Stomach (tissue), 4 donors: ENCODE data around the gene CTSA.

ENCODE experiments used
- CTCF ChIP-seq, 7 experiments: fragments of 450-650 bp in 4 of 7; fragments of 200-600 bp in 3 of 7; sonication (generic) in 3 of 7; IDR thresholded peaks; one replicate each; pipeline ENCODE4 v1.5.1; 2016 to 2019; ENCODE audit warnings: antibody characterized with exemption in 7 of 7, control low read depth in 2 of 7, mild to moderate bottlenecking in 1 of 7
- EP300 ChIP-seq: sonication (generic); formaldehyde crosslinking; IDR thresholded peaks from one replicate; pipeline ENCODE4 v1.6.1; 2017; ENCODE audit warnings: antibody characterized with exemption
- POLR2A ChIP-seq, 4 donors: fragments of 450-650 bp; IDR thresholded peaks; one replicate each; pipeline ENCODE4 v1.6.1; 2016; ENCODE audit warnings: antibody characterized with exemption in 4 of 4, control low read depth in 2 of 4, mild to moderate bottlenecking in 1 of 4, moderate library complexity in 1 of 4
- POLR2AphosphoS5 ChIP-seq, 3 donors: sonication (generic); formaldehyde crosslinking; IDR thresholded peaks; one replicate each; pipeline ENCODE4 v1.6.1; 2016; ENCODE audit warnings: antibody characterized with exemption in 3 of 3

- TF ChIP-seq CTCF (IDR thresholded peaks at IDR 0.05) (no peak), POLR2A (IDR thresholded peaks at IDR 0.05) (no peak), POLR2AphosphoS5 (IDR thresholded peaks at IDR 0.05) (peak; percentile 29 to 85 (median 84)), EP300 (no peak)
Measured at GRCh38 chr20:45880988-45881788, 9.9 kb upstream of the CTSA start, which contains the start of gene ZSWIM1.
